K562 (cell line): ENCODE measurements around the gene TMOD3. TPM values are rescaled to one million over a fixed set of nuclear protein-coding genes. Genes with fewer than 3 reads are reported as not detected.

Experiments used
- ATAC-seq: fragments of 200-7000 bp; cut with Tn5 transposase; 3 replicates; pipeline ENCODE4 v1.9.1; 2020; ENCODE audit warnings: moderate library complexity
- BruUV-seq: library from RNA; stranded (reverse); fragments of 400-500 nt; replicated peaks from 2 replicates; lab custom pipeline; 2021; lab: Mats Ljungman, UMichigan
- CTCF ChIA-PET: fragments of 300-600 bp; formaldehyde crosslinking; extraction: SDS; loops from one replicate; lab custom pipeline; 2021; ENCODE audit warnings: low intra/inter-chr PET ratio; lab: Yijun Ruan, JAX
- POLR2A ChIA-PET: fragments of 300-600, 350-650 bp; sonication (Branson Sonifier 250); formaldehyde crosslinking; extraction: SDS; loops from one replicate; lab custom pipeline; 2021; ENCODE audit warnings: antibody characterized with exemption, inconsistent platforms; lab: Yijun Ruan, JAX
- DNase-seq, 4 experiments: peaks; one replicate each; pipeline versions ENCODE4 v3.0.0 to v3.0.0-alpha.2; 2011 to 2018; ENCODE audit warnings: low spot score in 3 of 4, mixed read lengths in 3 of 4; ENCODE audit errors: extremely low read depth in 1 of 4
- FAIRE-seq: peaks from 2 replicates; lab custom pipeline; 2011; peaks lifted over from hg19 to GRCh38; lab: Jason Lieb, UNC
- H2AFZ ChIP-seq: 2 replicates; pipeline ENCODE4 v1.6.0; 2011; ENCODE audit warnings: low read depth, low read length, control low read depth, inconsistent platforms
- H3K27ac ChIP-seq: fragments of 200-600 bp; 3 replicates; pipeline ENCODE4 v1.8.0; 2011; ENCODE audit warnings: low read depth, mild to moderate bottlenecking, control low read depth, inconsistent platforms, low read length, moderate library complexity, mixed read lengths; ENCODE audit errors: extremely low read depth
- H3K27me3 ChIP-seq, 2 experiments: fragments of 300-600 bp in 1 of 2; 2 replicates in 1 of 2; 3 replicates in 1 of 2; pipeline versions ENCODE4 v1.6.0 to v1.8.0; 2011; ENCODE audit warnings: inconsistent platforms in 2 of 2, low read length in 2 of 2, mild to moderate bottlenecking in 1 of 2, mixed read lengths in 1 of 2, moderate library complexity in 1 of 2; ENCODE audit not compliant: control insufficient read depth in 2 of 2, insufficient read depth in 2 of 2
- H3K36me3 ChIP-seq: fragments of 300-600 bp; 3 replicates; pipeline ENCODE4 v1.8.0; 2011; ENCODE audit warnings: mild to moderate bottlenecking, low read length, inconsistent platforms; ENCODE audit not compliant: control insufficient read depth, insufficient read depth
- H3K4me1 ChIP-seq, 2 experiments: fragments of 200-600 bp in 1 of 2; replicated peaks in 1 of 2; 2 replicates in 1 of 2; 3 replicates in 1 of 2; pipeline versions ENCODE4 v1.5.1 to v1.8.0; 2011; ENCODE audit warnings: inconsistent platforms in 2 of 2, low read length in 2 of 2, mild to moderate bottlenecking in 1 of 2, mixed read lengths in 1 of 2, moderate library complexity in 1 of 2; ENCODE audit not compliant: control insufficient read depth in 2 of 2, insufficient read depth in 2 of 2
- H3K4me2 ChIP-seq: 2 replicates; pipeline ENCODE4 v1.6.1; 2011; ENCODE audit warnings: low read length, control low read depth, inconsistent platforms, mixed read lengths; ENCODE audit not compliant: insufficient read depth
- H3K4me3 ChIP-seq: fragments of 200-600 bp; sonication (generic), shearing (Covaris generic); 2 replicates; pipeline ENCODE4 v1.5.1; 2016; ENCODE audit warnings: control low read depth, inconsistent platforms
- H3K79me2 ChIP-seq: fragments of 200-600 bp; 3 replicates; pipeline ENCODE4 v1.8.0; 2011; ENCODE audit warnings: low read length, inconsistent platforms; ENCODE audit not compliant: control insufficient read depth, insufficient read depth
- H3K9ac ChIP-seq, 2 experiments: 2 replicates each; pipeline versions ENCODE4 v1.6.0 to v1.6.1; 2011; ENCODE audit warnings: low read depth in 2 of 2, low read length in 2 of 2, control low read depth in 1 of 2, inconsistent platforms in 1 of 2, mild to moderate bottlenecking in 1 of 2, mixed read lengths in 1 of 2; ENCODE audit not compliant: insufficient read depth in 1 of 2
- H3K9me1 ChIP-seq: one replicate; pipeline ENCODE4 v1.6.0; 2011; ENCODE audit warnings: inconsistent platforms, mild to moderate bottlenecking, low read length, moderate library complexity; ENCODE audit not compliant: control insufficient read depth, insufficient read depth
- H3K9me3 ChIP-seq: replicated peaks from 2 replicates; pipeline ENCODE4 v1.5.1; 2011; ENCODE audit warnings: low read depth, low read length, inconsistent platforms; ENCODE audit not compliant: control insufficient read depth, insufficient read depth
- H4K20me1 ChIP-seq: replicated peaks from 2 replicates; pipeline ENCODE4 v1.6.1; 2011; ENCODE audit warnings: low read length, inconsistent platforms, mixed read lengths; ENCODE audit not compliant: control insufficient read depth, insufficient read depth
- ZNF318 ChIP-seq, 2 experiments: fragments of 450-650 bp; IDR thresholded peaks; 2 replicates each; pipeline ENCODE4 v1.6.1; 2016; ENCODE audit warnings: mild to moderate bottlenecking in 2 of 2, borderline replicate concordance in 1 of 2, low read depth in 1 of 2, moderate library complexity in 1 of 2
- WGBS: fragments of 100-300 bp; shearing (Covaris generic); methylation state at CpG from one replicate; pipeline ENCODE4 v1.1.6; 2016; ENCODE audit warnings: low coverage, mixed read lengths; ENCODE audit not compliant: insufficient coverage; ENCODE audit errors: missing lambda C conversion rate; 5-methylcytosine and 5-hydroxymethylcytosine counted together
- in situ Hi-C: fragments of 300-500 bp; cut with MboI; formaldehyde crosslinking; loops from 4 replicates; pipeline ENCODE4 v1.15.0; 2018; ENCODE audit warnings: inconsistent platforms, mixed read lengths
- intact Hi-C: fragments of 100-400 bp; cut with micrococcal nuclease; formaldehyde crosslinking; loops from 2 replicates; pipeline ENCODE4 v1.14.2; 2022
- polyA plus RNA-seq, 8 experiments: library from polyadenylated mRNA; depleted of rRNA in 4 of 8; stranded (reverse) in 5 of 8; unstranded in 3 of 8; fragments of >200 nt; fragmentation: Nextera tagmentation in 2 of 8; fragmentation: Illumina TruSeq in 1 of 8; extraction: Ambion mirVana in 2 of 8; extraction: Trizol in 1 of 8; gene quantifications; 2 replicates each; pipeline versions ENCODE4 v1.2.1 to v1.2.3, GENCODE V29; 2011 to 2014; ENCODE audit warnings: inconsistent platforms in 1 of 8, missing spikeins in 1 of 8
- total RNA-seq, 7 experiments: library from RNA; depleted of rRNA in 6 of 7; stranded (reverse); fragments of >200 nt in 6 of 7; fragmentation: Illumina TruSeq in 2 of 7; extraction: Trizol in 2 of 7; gene quantifications; 2 replicates each; pipeline versions ENCODE4 v1.2.1 to v1.2.3, GENCODE V29; 2011 to 2021; ENCODE audit warnings: low replicate concordance in 1 of 7
- TF ChIP-seq, protein P1 (sequence below), 2 experiments: fragments of 450-650 bp in 1 of 2; sonication (generic) in 1 of 2; formaldehyde crosslinking in 1 of 2; IDR thresholded peaks; 2 replicates each; pipeline versions ENCODE4 v1.7.1 to v1.9.0; 2016 to 2022; ENCODE audit warnings: inconsistent platforms in 1 of 2, mild to moderate bottlenecking in 1 of 2, missing genetic modification reagents in 1 of 2

TMOD3 gene
- total and polyA plus RNA-seq, 9 of the 15 experiments (the other 6 are each of a cell fraction or from before 2014, with no cell fraction given): 6.8 to 45.0 (median 30.9) TPM

DNA sequence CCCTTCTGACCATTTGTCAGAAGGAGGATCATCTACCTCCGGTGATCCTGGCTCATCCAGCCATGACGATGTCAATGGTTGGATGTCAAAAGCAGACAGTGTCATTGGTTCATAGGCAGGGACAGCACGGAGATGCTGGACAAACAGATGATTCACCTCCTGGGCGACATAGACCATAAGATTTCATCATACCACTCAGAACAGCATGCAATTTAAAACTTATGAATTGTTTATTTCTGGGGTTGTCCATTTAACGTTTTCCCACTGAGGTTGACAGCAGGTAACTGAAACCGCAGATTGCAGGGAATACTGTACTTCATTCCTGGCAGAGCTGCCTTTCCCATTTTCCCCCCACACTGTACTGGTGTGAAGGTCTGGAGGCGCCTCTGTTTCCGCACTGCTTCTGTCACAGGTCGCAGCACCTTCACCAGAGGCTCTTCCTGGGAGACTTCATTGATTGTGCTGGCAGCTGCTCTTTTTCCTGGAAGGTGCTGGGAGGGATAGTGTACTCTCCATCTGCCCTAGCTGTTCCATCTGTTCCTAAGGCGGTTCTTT is 32.5 kb upstream of the TMOD3 start:
- intact Hi-C loops (no loop called here), in situ Hi-C loops (no loop called here)
- no peak overlapping the region for H3K4me3 ChIP-seq
- H3K9me1 ChIP-seq: no peaks in the 10 kb centered on the region
- DNase-seq (peak in 1 of 4 experiments; percentile 34), ATAC-seq (peak; percentile 87), FAIRE-seq (peak; percentile 61)
- peak overlapping the region; percentile 25 for H3K4me2 ChIP-seq
- H3K36me3 ChIP-seq: no peaks in the 10 kb centered on the region
- H4K20me1 ChIP-seq: no peaks in the 10 kb centered on the region
- H3K9me3 ChIP-seq: no peaks in the 10 kb centered on the region
- ChIA-PET POLR2A (no interaction called here), CTCF (interaction anchor here (0.5 kb wide), 1 partner anchor 9 kb away, joined by 3 read pairs; no protein-coding TSS in a partner anchor)
- H3K79me2 ChIP-seq: no peaks in the 10 kb centered on the region
- H3K9ac ChIP-seq: no peak overlapping the region
- no TSS peak for BruUV-seq
- 30% methylated on average over 10 of the region's 10 CpGs for WGBS
- no peaks in the 10 kb centered on the region for H3K27me3 ChIP-seq
- H3K27ac ChIP-seq: no peak overlapping the region
- H2AFZ ChIP-seq: no peak overlapping the region
- peaks cover 0 to 7% of the 10 kb centered on the region in 2 experiments; a peak in 3 of 5 replicates for H3K4me1 ChIP-seq
- peak in 1 of 2 experiments; percentile 55; a peak in 1 of 4 replicates for TF ChIP-seq ZNF318 (IDR thresholded peaks at IDR 0.05; ENCODE audit: borderline replicate concordance in 1 of 2, low read depth in 1 of 2)
- TF ChIP-seq, protein P1, sequence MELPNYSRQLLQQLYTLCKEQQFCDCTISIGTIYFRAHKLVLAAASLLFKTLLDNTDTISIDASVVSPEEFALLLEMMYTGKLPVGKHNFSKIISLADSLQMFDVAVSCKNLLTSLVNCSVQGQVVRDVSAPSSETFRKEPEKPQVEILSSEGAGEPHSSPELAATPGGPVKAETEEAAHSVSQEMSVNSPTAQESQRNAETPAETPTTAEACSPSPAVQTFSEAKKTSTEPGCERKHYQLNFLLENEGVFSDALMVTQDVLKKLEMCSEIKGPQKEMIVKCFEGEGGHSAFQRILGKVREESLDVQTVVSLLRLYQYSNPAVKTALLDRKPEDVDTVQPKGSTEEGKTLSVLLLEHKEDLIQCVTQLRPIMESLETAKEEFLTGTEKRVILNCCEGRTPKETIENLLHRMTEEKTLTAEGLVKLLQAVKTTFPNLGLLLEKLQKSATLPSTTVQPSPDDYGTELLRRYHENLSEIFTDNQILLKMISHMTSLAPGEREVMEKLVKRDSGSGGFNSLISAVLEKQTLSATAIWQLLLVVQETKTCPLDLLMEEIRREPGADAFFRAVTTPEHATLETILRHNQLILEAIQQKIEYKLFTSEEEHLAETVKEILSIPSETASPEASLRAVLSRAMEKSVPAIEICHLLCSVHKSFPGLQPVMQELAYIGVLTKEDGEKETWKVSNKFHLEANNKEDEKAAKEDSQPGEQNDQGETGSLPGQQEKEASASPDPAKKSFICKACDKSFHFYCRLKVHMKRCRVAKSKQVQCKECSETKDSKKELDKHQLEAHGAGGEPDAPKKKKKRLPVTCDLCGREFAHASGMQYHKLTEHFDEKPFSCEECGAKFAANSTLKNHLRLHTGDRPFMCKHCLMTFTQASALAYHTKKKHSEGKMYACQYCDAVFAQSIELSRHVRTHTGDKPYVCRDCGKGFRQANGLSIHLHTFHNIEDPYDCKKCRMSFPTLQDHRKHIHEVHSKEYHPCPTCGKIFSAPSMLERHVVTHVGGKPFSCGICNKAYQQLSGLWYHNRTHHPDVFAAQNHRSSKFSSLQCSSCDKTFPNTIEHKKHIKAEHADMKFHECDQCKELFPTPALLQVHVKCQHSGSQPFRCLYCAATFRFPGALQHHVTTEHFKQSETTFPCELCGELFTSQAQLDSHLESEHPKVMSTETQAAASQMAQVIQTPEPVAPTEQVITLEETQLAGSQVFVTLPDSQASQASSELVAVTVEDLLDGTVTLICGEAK (IDR thresholded peaks at IDR 0.05): 0 out of 2 replicates have a peak, but pooled peaks have one; percentile 18
- TF ChIP-seq, protein P1 (CRISPR knock-in tag; IDR thresholded peaks at IDR 0.05): no peak
